Upper lobe of left lung (tissue), 4 donors: ENCODE results near the gene PRR5.

Experiments used
- CTCF ChIP-seq, 6 experiments: fragments of 450-650 bp in 4 of 6; fragments of 200-600 bp in 2 of 6; sonication (generic) in 2 of 6; IDR thresholded peaks; one replicate each; pipeline ENCODE4 v1.5.1; 2016 to 2019; ENCODE audit warnings: antibody characterized with exemption in 6 of 6
- EP300 ChIP-seq, 4 donors: sonication (generic); formaldehyde crosslinking; IDR thresholded peaks; one replicate each; pipeline ENCODE4 v1.5.1; 2017; ENCODE audit warnings: antibody characterized with exemption in 4 of 4, control low read depth in 2 of 4
- POLR2A ChIP-seq, 4 donors: fragments of 450-650 bp; IDR thresholded peaks; one replicate each; pipeline ENCODE4 v1.5.1; 2016 to 2017; ENCODE audit warnings: antibody characterized with exemption in 4 of 4, mild to moderate bottlenecking in 2 of 4

- TF ChIP-seq CTCF (IDR thresholded peaks at IDR 0.05) (no peak), EP300 (IDR thresholded peaks at IDR 0.05) (no peak), POLR2A (IDR thresholded peaks at IDR 0.05) (no peak)
Measured at GRCh38 chr22:44758344-44758973, 56.5 kb downstream of the PRR5 start.
